Fibroblast of lung (primary cell): ENCODE measurements around the gene SLC25A1. TPM values are rescaled to one million over a fixed set of nuclear protein-coding genes. Genes with fewer than 3 reads are reported as not detected.

Experiments used
- DNase-seq, 2 donors: peaks; one replicate each; pipeline versions ENCODE4 v3.0.0 to v3.0.0-alpha.2; 2010; ENCODE audit warnings: low read depth in 2 of 2
- H2AFZ ChIP-seq: 2 replicates; pipeline ENCODE4 v1.5.1; 2012; ENCODE audit warnings: low read length, control low read depth, inconsistent platforms
- H3K27ac ChIP-seq: 2 replicates; pipeline ENCODE4 v1.5.1; 2011; ENCODE audit warnings: low read length, control low read depth; ENCODE audit not compliant: insufficient read depth
- H3K27me3 ChIP-seq: 2 replicates; pipeline ENCODE4 v1.5.1; 2011; ENCODE audit warnings: mild to moderate bottlenecking, low read length; ENCODE audit not compliant: control insufficient read depth, insufficient read depth
- H3K36me3 ChIP-seq: 2 replicates; pipeline ENCODE4 v1.5.1; 2011; ENCODE audit warnings: low read length; ENCODE audit not compliant: control insufficient read depth, insufficient read depth
- H3K4me1 ChIP-seq: 2 replicates; pipeline ENCODE4 v1.5.1; 2011; ENCODE audit warnings: low read length; ENCODE audit not compliant: control insufficient read depth, insufficient read depth; ENCODE audit errors: extremely low read depth
- H3K4me2 ChIP-seq: 2 replicates; pipeline ENCODE4 v1.5.1; 2011; ENCODE audit warnings: low read length, control low read depth; ENCODE audit not compliant: insufficient read depth; ENCODE audit errors: extremely low read depth
- H3K4me3 ChIP-seq, 4 experiments: fragments of 200-600 bp in 1 of 4; sonication (generic) in 1 of 4; replicated peaks in 1 of 4; 2 replicates each; pipeline ENCODE4 v1.5.1; 2011 to 2016; ENCODE audit warnings: low read length in 4 of 4, low read depth in 3 of 4, mild to moderate bottlenecking in 3 of 4, control low read depth in 2 of 4, inconsistent platforms in 1 of 4, mixed read lengths in 1 of 4; ENCODE audit not compliant: insufficient read depth in 1 of 4; ENCODE audit errors: control extremely low read depth in 1 of 4
- H3K79me2 ChIP-seq: 2 replicates; pipeline ENCODE4 v1.5.1; 2012; ENCODE audit warnings: mild to moderate bottlenecking, low read length, inconsistent platforms; ENCODE audit not compliant: control insufficient read depth, insufficient read depth
- H3K9ac ChIP-seq: 2 replicates; pipeline ENCODE4 v1.5.1; 2011; ENCODE audit warnings: mild to moderate bottlenecking, low read length, control low read depth; ENCODE audit not compliant: insufficient read depth
- H3K9me3 ChIP-seq: 2 replicates; pipeline ENCODE4 v1.5.1; 2012; ENCODE audit warnings: low read depth, low read length; ENCODE audit not compliant: control insufficient read depth, insufficient read depth
- H4K20me1 ChIP-seq: 2 replicates; pipeline ENCODE4 v1.5.1; 2011; ENCODE audit warnings: low read length; ENCODE audit not compliant: control insufficient read depth, insufficient read depth; ENCODE audit errors: extremely low read depth
- EZH2 ChIP-seq: IDR thresholded peaks from 2 replicates; pipeline ENCODE4 v1.5.1; 2012; ENCODE audit warnings: low read length, control low read depth, mild to moderate bottlenecking; ENCODE audit errors: missing control alignments
- polyA plus RNA-seq, 2 donors: library from polyadenylated mRNA; depleted of rRNA in 1 of 2; stranded (reverse) in 1 of 2; unstranded in 1 of 2; fragments of >200 nt; gene quantifications; 2 replicates each; pipeline ENCODE4 v1.2.1, GENCODE V29; 2011 to 2012; ENCODE audit warnings: missing spikeins in 1 of 2
- total RNA-seq: library from RNA; depleted of rRNA; stranded (reverse); fragments of >200 nt; gene quantifications from 2 replicates; pipeline ENCODE4 v1.2.1, GENCODE V29; 2014
- TF ChIP-seq, protein P1 (sequence below), 2 donors: IDR thresholded peaks in 1 of 2; conservative IDR thresholded peaks in 1 of 2; 1 replicate in 1 of 2; 2 replicates in 1 of 2; pipeline ENCODE4 v1.5.1; 2011 to 2012; ENCODE audit warnings: low read length in 2 of 2, control low read depth in 1 of 2, inconsistent platforms in 1 of 2, low read depth in 1 of 2, mild to moderate bottlenecking in 1 of 2

The SLC25A1 gene
- total and polyA plus RNA-seq, 2 donors (not counting 1 experiment from before 2014, with no cell fraction given), result 56.1 to 161 TPM

DNA sequence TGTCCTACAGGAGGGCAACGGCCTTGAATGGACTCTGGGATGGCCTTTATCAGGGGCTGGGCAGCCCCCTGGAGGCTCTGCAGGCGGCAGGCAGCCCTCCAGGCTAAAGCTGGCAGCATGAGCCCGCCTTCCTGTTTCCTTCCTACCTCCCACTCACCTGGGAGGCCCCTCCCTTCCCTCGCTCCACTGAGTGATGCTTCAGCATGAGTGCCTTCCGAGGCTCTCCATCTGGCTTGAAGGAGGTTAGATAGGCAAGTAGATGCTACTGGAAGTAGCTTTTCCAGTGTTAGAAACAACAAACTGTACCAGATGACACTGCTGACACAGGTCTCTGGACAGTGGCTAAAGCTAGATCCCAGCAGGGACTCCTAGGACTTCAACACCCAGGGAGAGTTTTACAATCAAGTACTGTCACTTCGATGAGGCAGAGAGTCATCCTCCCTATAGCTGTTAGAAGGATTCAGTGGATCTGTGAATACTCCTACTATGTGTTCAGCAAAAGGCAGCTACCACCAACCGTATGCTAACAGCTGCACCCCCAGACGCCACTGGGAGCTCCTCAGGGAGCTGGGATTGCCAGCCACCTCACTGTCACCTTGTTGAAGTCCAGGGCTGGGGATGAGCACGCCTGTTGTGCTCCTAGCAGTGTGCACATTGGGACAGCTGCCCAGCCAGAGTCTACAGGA lies 4.1 kb upstream of the SLC25A1 start:
- TF ChIP-seq, protein P1, sequence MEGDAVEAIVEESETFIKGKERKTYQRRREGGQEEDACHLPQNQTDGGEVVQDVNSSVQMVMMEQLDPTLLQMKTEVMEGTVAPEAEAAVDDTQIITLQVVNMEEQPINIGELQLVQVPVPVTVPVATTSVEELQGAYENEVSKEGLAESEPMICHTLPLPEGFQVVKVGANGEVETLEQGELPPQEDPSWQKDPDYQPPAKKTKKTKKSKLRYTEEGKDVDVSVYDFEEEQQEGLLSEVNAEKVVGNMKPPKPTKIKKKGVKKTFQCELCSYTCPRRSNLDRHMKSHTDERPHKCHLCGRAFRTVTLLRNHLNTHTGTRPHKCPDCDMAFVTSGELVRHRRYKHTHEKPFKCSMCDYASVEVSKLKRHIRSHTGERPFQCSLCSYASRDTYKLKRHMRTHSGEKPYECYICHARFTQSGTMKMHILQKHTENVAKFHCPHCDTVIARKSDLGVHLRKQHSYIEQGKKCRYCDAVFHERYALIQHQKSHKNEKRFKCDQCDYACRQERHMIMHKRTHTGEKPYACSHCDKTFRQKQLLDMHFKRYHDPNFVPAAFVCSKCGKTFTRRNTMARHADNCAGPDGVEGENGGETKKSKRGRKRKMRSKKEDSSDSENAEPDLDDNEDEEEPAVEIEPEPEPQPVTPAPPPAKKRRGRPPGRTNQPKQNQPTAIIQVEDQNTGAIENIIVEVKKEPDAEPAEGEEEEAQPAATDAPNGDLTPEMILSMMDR (conservative IDR thresholded peaks at IDR 0.05 in 1 of 2, IDR thresholded peaks at IDR 0.05 in 1 of 2; ENCODE audit: low read depth in 1 of 2, low read length in 2 of 2), result no peak
- TF ChIP-seq EZH2, result no peak

DNA sequence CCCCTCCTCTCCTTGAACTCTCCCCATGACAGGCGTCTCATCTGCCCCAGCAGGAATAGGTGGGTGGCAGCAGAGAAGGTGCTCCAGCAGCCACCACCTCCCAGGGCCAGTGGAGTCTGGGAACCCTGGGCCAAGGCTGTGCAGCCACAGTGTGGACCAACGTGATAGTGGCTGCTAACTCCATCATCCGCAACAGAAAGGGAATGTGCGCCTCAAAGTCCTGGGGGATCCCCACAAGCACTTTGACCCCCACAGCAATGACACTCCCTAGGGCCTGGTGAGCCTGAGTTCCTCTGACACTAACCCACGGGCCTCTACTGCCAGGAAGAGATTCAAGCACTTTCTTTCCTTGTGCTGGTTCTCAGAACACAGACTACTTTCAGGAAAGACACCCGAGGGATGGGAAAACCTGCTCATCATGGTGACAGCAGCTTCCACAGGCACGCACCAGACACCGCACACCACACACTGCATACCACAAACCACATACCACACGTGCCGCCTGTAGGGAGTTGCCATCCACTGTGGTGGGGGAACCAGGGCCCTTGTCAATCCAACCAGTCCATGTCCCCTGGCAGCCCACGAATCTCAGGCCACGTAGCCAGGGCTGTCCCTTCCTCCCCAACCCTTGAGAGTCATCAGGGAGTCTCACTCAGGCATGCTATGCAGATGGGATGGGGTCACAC lies 3.4 kb upstream of the SLC25A1 start:
- Histone ChIP-seq H3K27me3 (no peaks in the 10 kb centered on the region), H3K4me3 (no peak overlapping the region), H3K4me2 (no peak overlapping the region), H2AFZ (no peak overlapping the region), H3K79me2 (peaks cover 12% of the 10 kb centered on the region), H3K4me1 (peaks cover 16% of the 10 kb centered on the region), H3K9me3 (no peaks in the 10 kb centered on the region), H3K27ac (no peak overlapping the region), H3K9ac (no peak overlapping the region), H3K36me3 (peaks cover 2% of the 10 kb centered on the region), H4K20me1 (no peaks in the 10 kb centered on the region)
- no peak for TF ChIP-seq EZH2
- TF ChIP-seq, protein P1 (conservative IDR thresholded peaks at IDR 0.05 in 1 of 2, IDR thresholded peaks at IDR 0.05 in 1 of 2; ENCODE audit: low read depth in 1 of 2, low read length in 2 of 2), result no peak
- DNase-seq, result no peak

More for the DNA sequence above, 4.1 kb upstream of the SLC25A1 start:
- Histone ChIP-seq H3K79me2 (peaks cover 5% of the 10 kb centered on the region), H3K4me2 (no peak overlapping the region), H3K36me3 (no peaks in the 10 kb centered on the region), H3K9ac (no peak overlapping the region), H4K20me1 (no peaks in the 10 kb centered on the region), H3K9me3 (no peaks in the 10 kb centered on the region), H3K4me3 (no peak overlapping the region), H2AFZ (no peak overlapping the region), H3K27ac (no peak overlapping the region), H3K27me3 (no peaks in the 10 kb centered on the region), H3K4me1 (peaks cover 11% of the 10 kb centered on the region)
- no peak for DNase-seq

DNA sequence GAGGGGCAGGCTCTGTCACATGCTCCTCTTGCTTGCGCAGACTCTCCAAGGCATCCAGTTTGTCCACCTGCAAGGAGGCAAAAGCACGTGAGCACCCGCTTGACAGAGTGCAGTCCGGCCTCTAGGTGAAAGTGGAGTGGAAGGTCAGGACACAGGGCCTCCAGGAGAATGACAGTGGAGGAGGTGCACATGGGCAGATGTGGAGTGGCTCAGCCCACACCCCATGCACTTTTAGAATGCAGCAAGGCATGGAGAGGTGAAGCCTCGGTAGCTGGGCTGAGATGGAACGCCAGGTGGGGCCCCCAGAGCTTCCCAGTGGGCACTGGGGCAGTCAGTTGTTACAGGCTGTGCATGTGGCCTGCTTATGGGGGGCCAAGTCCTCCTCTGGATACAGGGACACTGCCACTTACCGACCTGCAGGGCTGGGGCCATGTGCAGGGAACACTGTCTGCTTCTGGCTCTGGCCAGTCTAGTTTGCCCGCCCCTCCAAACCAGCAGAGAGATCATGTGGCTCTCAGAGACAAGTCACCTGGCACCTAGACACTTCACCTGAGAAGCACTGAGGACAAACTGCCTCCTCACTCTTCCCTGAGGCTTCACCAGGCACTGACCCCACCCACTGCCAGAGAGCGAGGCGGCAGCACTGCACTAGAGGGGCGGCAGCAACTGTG lies 2.3 kb upstream of the SLC25A1 start:
- peaks cover 7% of the 10 kb centered on the region for H3K36me3 ChIP-seq

More for the DNA sequence above, 2.3 kb upstream of the SLC25A1 start:
- Histone ChIP-seq H3K27me3 (no peaks in the 10 kb centered on the region), H3K9ac (no peak overlapping the region), H2AFZ (no peak overlapping the region), H4K20me1 (no peaks in the 10 kb centered on the region), H3K9me3 (no peaks in the 10 kb centered on the region), H3K4me2 (no peak overlapping the region), H3K79me2 (peaks cover 22% of the 10 kb centered on the region), H3K27ac (no peak overlapping the region), H3K4me3 (no peak overlapping the region), H3K4me1 (peaks cover 16% of the 10 kb centered on the region)
- TF ChIP-seq EZH2, result no peak
- TF ChIP-seq, protein P1 (conservative IDR thresholded peaks at IDR 0.05 in 1 of 2, IDR thresholded peaks at IDR 0.05 in 1 of 2; ENCODE audit: low read depth in 1 of 2, low read length in 2 of 2), result no peak
- no peak for DNase-seq
